K562 (cell line): ENCODE measurements around the gene TRPV5. TPM values are rescaled to one million over a fixed set of nuclear protein-coding genes. Genes with fewer than 3 reads are reported as not detected.

ENCODE experiments used
- ATAC-seq: fragments of 200-7000 bp; cut with Tn5 transposase; 3 replicates; pipeline ENCODE4 v1.9.1; 2020; ENCODE audit warnings: moderate library complexity
- BruUV-seq: library from RNA; stranded (reverse); fragments of 400-500 nt; replicated peaks from 2 replicates; lab custom pipeline; 2021; lab: Mats Ljungman, UMichigan
- CTCF ChIA-PET: fragments of 300-600 bp; formaldehyde crosslinking; extraction: SDS; loops from one replicate; lab custom pipeline; 2021; ENCODE audit warnings: low intra/inter-chr PET ratio; lab: Yijun Ruan, JAX
- POLR2A ChIA-PET: fragments of 300-600, 350-650 bp; sonication (Branson Sonifier 250); formaldehyde crosslinking; extraction: SDS; loops from one replicate; lab custom pipeline; 2021; ENCODE audit warnings: antibody characterized with exemption, inconsistent platforms; lab: Yijun Ruan, JAX
- DNase-seq, 4 experiments: peaks; one replicate each; pipeline versions ENCODE4 v3.0.0 to v3.0.0-alpha.2; 2011 to 2018; ENCODE audit warnings: low spot score in 3 of 4, mixed read lengths in 3 of 4; ENCODE audit errors: extremely low read depth in 1 of 4
- FAIRE-seq: peaks from 2 replicates; lab custom pipeline; 2011; peaks lifted over from hg19 to GRCh38; lab: Jason Lieb, UNC
- H2AFZ ChIP-seq: 2 replicates; pipeline ENCODE4 v1.6.0; 2011; ENCODE audit warnings: low read depth, low read length, control low read depth, inconsistent platforms
- H3K27ac ChIP-seq: fragments of 200-600 bp; 3 replicates; pipeline ENCODE4 v1.8.0; 2011; ENCODE audit warnings: low read depth, mild to moderate bottlenecking, control low read depth, inconsistent platforms, low read length, moderate library complexity, mixed read lengths; ENCODE audit errors: extremely low read depth
- H3K27me3 ChIP-seq, 2 experiments: fragments of 300-600 bp in 1 of 2; 2 replicates in 1 of 2; 3 replicates in 1 of 2; pipeline versions ENCODE4 v1.6.0 to v1.8.0; 2011; ENCODE audit warnings: inconsistent platforms in 2 of 2, low read length in 2 of 2, mild to moderate bottlenecking in 1 of 2, mixed read lengths in 1 of 2, moderate library complexity in 1 of 2; ENCODE audit not compliant: control insufficient read depth in 2 of 2, insufficient read depth in 2 of 2
- H3K36me3 ChIP-seq: fragments of 300-600 bp; 3 replicates; pipeline ENCODE4 v1.8.0; 2011; ENCODE audit warnings: mild to moderate bottlenecking, low read length, inconsistent platforms; ENCODE audit not compliant: control insufficient read depth, insufficient read depth
- H3K4me1 ChIP-seq, 2 experiments: fragments of 200-600 bp in 1 of 2; replicated peaks in 1 of 2; 2 replicates in 1 of 2; 3 replicates in 1 of 2; pipeline versions ENCODE4 v1.5.1 to v1.8.0; 2011; ENCODE audit warnings: inconsistent platforms in 2 of 2, low read length in 2 of 2, mild to moderate bottlenecking in 1 of 2, mixed read lengths in 1 of 2, moderate library complexity in 1 of 2; ENCODE audit not compliant: control insufficient read depth in 2 of 2, insufficient read depth in 2 of 2
- H3K4me2 ChIP-seq: 2 replicates; pipeline ENCODE4 v1.6.1; 2011; ENCODE audit warnings: low read length, control low read depth, inconsistent platforms, mixed read lengths; ENCODE audit not compliant: insufficient read depth
- H3K4me3 ChIP-seq: fragments of 200-600 bp; sonication (generic), shearing (Covaris generic); 2 replicates; pipeline ENCODE4 v1.5.1; 2016; ENCODE audit warnings: control low read depth, inconsistent platforms
- H3K79me2 ChIP-seq: fragments of 200-600 bp; 3 replicates; pipeline ENCODE4 v1.8.0; 2011; ENCODE audit warnings: low read length, inconsistent platforms; ENCODE audit not compliant: control insufficient read depth, insufficient read depth
- H3K9ac ChIP-seq, 2 experiments: 2 replicates each; pipeline versions ENCODE4 v1.6.0 to v1.6.1; 2011; ENCODE audit warnings: low read depth in 2 of 2, low read length in 2 of 2, control low read depth in 1 of 2, inconsistent platforms in 1 of 2, mild to moderate bottlenecking in 1 of 2, mixed read lengths in 1 of 2; ENCODE audit not compliant: insufficient read depth in 1 of 2
- H3K9me1 ChIP-seq: one replicate; pipeline ENCODE4 v1.6.0; 2011; ENCODE audit warnings: inconsistent platforms, mild to moderate bottlenecking, low read length, moderate library complexity; ENCODE audit not compliant: control insufficient read depth, insufficient read depth
- H3K9me3 ChIP-seq: replicated peaks from 2 replicates; pipeline ENCODE4 v1.5.1; 2011; ENCODE audit warnings: low read depth, low read length, inconsistent platforms; ENCODE audit not compliant: control insufficient read depth, insufficient read depth
- H4K20me1 ChIP-seq: replicated peaks from 2 replicates; pipeline ENCODE4 v1.6.1; 2011; ENCODE audit warnings: low read length, inconsistent platforms, mixed read lengths; ENCODE audit not compliant: control insufficient read depth, insufficient read depth
- ATF4 ChIP-seq: fragments of 450-650 bp; formaldehyde crosslinking; IDR thresholded peaks from 2 replicates; pipeline ENCODE4 v1.4.0; 2022; ENCODE audit warnings: mild to moderate bottlenecking, moderate library complexity
- CUX1 ChIP-seq: fragments of 200-800 bp; sonication (Bioruptor generic); IDR thresholded peaks from 2 replicates; pipeline ENCODE4 v1.6.1; 2016; ENCODE audit warnings: missing genetic modification characterization, missing compliant biosample characterization
- MITF ChIP-seq: IDR thresholded peaks from 2 replicates; pipeline ENCODE4 v1.6.1; 2014; ENCODE audit warnings: antibody characterized with exemption
- SMAD1 ChIP-seq: fragments of 150-350 bp; IDR thresholded peaks from 2 replicates; pipeline ENCODE4 v1.6.1; 2014; ENCODE audit warnings: low read length, low read depth; ENCODE audit not compliant: partially characterized antibody
- STAT5B ChIP-seq: fragments of 250-450 bp; sonication (Bioruptor Pico); IDR thresholded peaks from 2 replicates; pipeline ENCODE4 v1.8.0; 2021; ENCODE audit warnings: mild to moderate bottlenecking, inconsistent platforms
- ZNF76 ChIP-seq: fragments of 250-450 bp; sonication (Bioruptor Pico); IDR thresholded peaks from 2 replicates; pipeline ENCODE4 v1.4.0; 2020; ENCODE audit warnings: mild to moderate bottlenecking, moderate library complexity, borderline replicate concordance
- WGBS: fragments of 100-300 bp; shearing (Covaris generic); methylation state at CpG from one replicate; pipeline ENCODE4 v1.1.6; 2016; ENCODE audit warnings: low coverage, mixed read lengths; ENCODE audit not compliant: insufficient coverage; ENCODE audit errors: missing lambda C conversion rate; 5-methylcytosine and 5-hydroxymethylcytosine counted together
- in situ Hi-C: fragments of 300-500 bp; cut with MboI; formaldehyde crosslinking; loops from 4 replicates; pipeline ENCODE4 v1.15.0; 2018; ENCODE audit warnings: inconsistent platforms, mixed read lengths
- intact Hi-C: fragments of 100-400 bp; cut with micrococcal nuclease; formaldehyde crosslinking; loops from 2 replicates; pipeline ENCODE4 v1.14.2; 2022
- polyA plus RNA-seq, 8 experiments: library from polyadenylated mRNA; depleted of rRNA in 4 of 8; stranded (reverse) in 5 of 8; unstranded in 3 of 8; fragments of >200 nt; fragmentation: Nextera tagmentation in 2 of 8; fragmentation: Illumina TruSeq in 1 of 8; extraction: Ambion mirVana in 2 of 8; extraction: Trizol in 1 of 8; gene quantifications; 2 replicates each; pipeline versions ENCODE4 v1.2.1 to v1.2.3, GENCODE V29; 2011 to 2014; ENCODE audit warnings: inconsistent platforms in 1 of 8, missing spikeins in 1 of 8
- total RNA-seq, 7 experiments: library from RNA; depleted of rRNA in 6 of 7; stranded (reverse); fragments of >200 nt in 6 of 7; fragmentation: Illumina TruSeq in 2 of 7; extraction: Trizol in 2 of 7; gene quantifications; 2 replicates each; pipeline versions ENCODE4 v1.2.1 to v1.2.3, GENCODE V29; 2011 to 2021; ENCODE audit warnings: low replicate concordance in 1 of 7
- TF ChIP-seq, protein P1 (sequence below), 3 experiments: fragments of 200-800 bp in 1 of 3; fragments of 250-450 bp in 1 of 3; fragments of 450-650 bp in 1 of 3; sonication (Bioruptor Pico) in 1 of 3; sonication (Bioruptor generic) in 1 of 3; formaldehyde crosslinking in 1 of 3; IDR thresholded peaks; 2 replicates each; pipeline versions ENCODE4 v1.6.1 to v1.8.0; 2016 to 2022; ENCODE audit warnings: mild to moderate bottlenecking in 2 of 3, missing genetic modification characterization in 2 of 3, missing compliant biosample characterization in 1 of 3, moderate library complexity in 1 of 3

TRPV5 gene
- total and polyA plus RNA-seq, 9 of the 15 experiments (the other 6 are each of a cell fraction or from before 2014, with no cell fraction given): not detected

- no TSS peak for BruUV-seq
- POLR2A ChIA-PET: interaction anchor here (0.6 kb wide), 2 partner anchors 34 to 227 kb away, joined by 3 read pairs; no protein-coding TSS in a partner anchor
- H3K27me3 ChIP-seq: peaks cover 11 to 51% of the 10 kb centered on the region in 2 experiments; a peak in 4 of 5 replicates
- H3K4me3 ChIP-seq: no peak overlapping the region
- ATAC-seq (no peak), FAIRE-seq (no peak), DNase-seq (no peak)
- no peak overlapping the region for H3K9ac ChIP-seq
- H3K4me1 ChIP-seq: peaks cover 4 to 22% of the 10 kb centered on the region in 2 experiments; a peak in 2 of 5 replicates
- H3K79me2 ChIP-seq: no peaks in the 10 kb centered on the region
- CTCF ChIA-PET: no interaction called here
- H2AFZ ChIP-seq: no peak overlapping the region
- in situ Hi-C loops: no loop called here
- H3K4me2 ChIP-seq: no peak overlapping the region
- H3K36me3 ChIP-seq: no peaks in the 10 kb centered on the region
- WGBS: 9% methylated on average over 7 of the region's 7 CpGs
- intact Hi-C loops: no loop called here
- H4K20me1 ChIP-seq: no peaks in the 10 kb centered on the region; the same call in 1 of the 2 replicates
- H3K9me3 ChIP-seq: no peaks in the 10 kb centered on the region
- H3K9me1 ChIP-seq: no peaks in the 10 kb centered on the region
- H3K27ac ChIP-seq: no peak overlapping the region
- TF ChIP-seq CUX1 (CRISPR knock-in tag) (no peak), STAT5B (CRISPR knock-in tag) (no peak), MITF (no peak), ATF4 (CRISPR knock-in tag) (no peak), ZNF76 (CRISPR knock-in tag) (no peak), SMAD1 (no peak)
- TF ChIP-seq, protein P1, sequence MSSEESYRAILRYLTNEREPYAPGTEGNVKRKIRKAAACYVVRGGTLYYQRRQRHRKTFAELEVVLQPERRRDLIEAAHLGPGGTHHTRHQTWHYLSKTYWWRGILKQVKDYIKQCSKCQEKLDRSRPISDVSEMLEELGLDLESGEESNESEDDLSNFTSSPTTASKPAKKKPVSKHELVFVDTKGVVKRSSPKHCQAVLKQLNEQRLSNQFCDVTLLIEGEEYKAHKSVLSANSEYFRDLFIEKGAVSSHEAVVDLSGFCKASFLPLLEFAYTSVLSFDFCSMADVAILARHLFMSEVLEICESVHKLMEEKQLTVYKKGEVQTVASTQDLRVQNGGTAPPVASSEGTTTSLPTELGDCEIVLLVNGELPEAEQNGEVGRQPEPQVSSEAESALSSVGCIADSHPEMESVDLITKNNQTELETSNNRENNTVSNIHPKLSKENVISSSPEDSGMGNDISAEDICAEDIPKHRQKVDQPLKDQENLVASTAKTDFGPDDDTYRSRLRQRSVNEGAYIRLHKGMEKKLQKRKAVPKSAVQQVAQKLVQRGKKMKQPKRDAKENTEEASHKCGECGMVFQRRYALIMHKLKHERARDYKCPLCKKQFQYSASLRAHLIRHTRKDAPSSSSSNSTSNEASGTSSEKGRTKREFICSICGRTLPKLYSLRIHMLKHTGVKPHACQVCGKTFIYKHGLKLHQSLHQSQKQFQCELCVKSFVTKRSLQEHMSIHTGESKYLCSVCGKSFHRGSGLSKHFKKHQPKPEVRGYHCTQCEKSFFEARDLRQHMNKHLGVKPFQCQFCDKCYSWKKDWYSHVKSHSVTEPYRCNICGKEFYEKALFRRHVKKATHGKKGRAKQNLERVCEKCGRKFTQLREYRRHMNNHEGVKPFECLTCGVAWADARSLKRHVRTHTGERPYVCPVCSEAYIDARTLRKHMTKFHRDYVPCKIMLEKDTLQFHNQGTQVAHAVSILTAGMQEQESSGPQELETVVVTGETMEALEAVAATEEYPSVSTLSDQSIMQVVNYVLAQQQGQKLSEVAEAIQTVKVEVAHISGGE (CRISPR knock-in tag; IDR thresholded peaks at IDR 0.05): no peak
These were observed 70.7 kb downstream of the TRPV5 start for GRCh38 chr7:142862786-142863400.
